Measurements from ENCODE around the gene FGGY. TPM values are rescaled to one million over a fixed set of nuclear protein-coding genes. Genes with fewer than 3 reads are reported as not detected.

The FGGY gene
- total RNA-seq, 4 donors from 2014 or later: 24.9 to 35.9 (median 30.5) TPM

GRCh38 chr1:59788825-59789224 is 491.9 kb downstream of the FGGY start:
- no peak overlapping the region for H3K27ac ChIP-seq
- ATAC-seq (no peak), DNase-seq (no peak)
- H3K4me1 ChIP-seq: no peaks in the 10 kb centered on the region
- H3K27me3 ChIP-seq: no peaks in the 10 kb centered on the region
- no peaks in the 10 kb centered on the region for H3K9me3 ChIP-seq
- H3K4me3 ChIP-seq: no peak overlapping the region
- in situ Hi-C loops (cut with MboI; ENCODE audit: low sequenced_read_pairs in 4 of 4): no loop called here
- no peak for TF ChIP-seq POLR2A (IDR thresholded peaks at IDR 0.05)
- no peak for TF ChIP-seq CTCF (IDR thresholded peaks at IDR 0.05 in 4 of 5, conservative IDR thresholded peaks at IDR 0.05 in 1 of 5)
- no peaks in the 10 kb centered on the region for H3K36me3 ChIP-seq
- intact Hi-C loops (cut with DNase I; ENCODE audit: low total_unique reads): no loop called here

GRCh38 chr1:59798600-59798999 is 501.7 kb downstream of the FGGY start:
- Histone ChIP-seq H3K27ac (no peak overlapping the region), H3K4me3 (no peak overlapping the region), H3K27me3 (no peaks in the 10 kb centered on the region), H3K4me1 (no peaks in the 10 kb centered on the region), H3K36me3 (no peaks in the 10 kb centered on the region), H3K9me3 (no peaks in the 10 kb centered on the region)
- no peak for ATAC-seq
- TF ChIP-seq POLR2A (IDR thresholded peaks at IDR 0.05) (no peak), CTCF (IDR thresholded peaks at IDR 0.05 in 4 of 5, conservative IDR thresholded peaks at IDR 0.05 in 1 of 5) (no peak)
- no peak for DNase-seq
- in situ Hi-C loops (cut with MboI; ENCODE audit: low sequenced_read_pairs in 4 of 4) (no loop called here), intact Hi-C loops (cut with DNase I; ENCODE audit: low total_unique reads) (no loop called here)

- no peak for DNase-seq
- ATAC-seq: no peak
- in situ Hi-C loops (cut with MboI; ENCODE audit: low sequenced_read_pairs in 4 of 4): no loop called here
- Histone ChIP-seq H3K4me3 (no peak overlapping the region), H3K27me3 (no peaks in the 10 kb centered on the region), H3K4me1 (no peaks in the 10 kb centered on the region), H3K27ac (no peak overlapping the region), H3K36me3 (no peaks in the 10 kb centered on the region), H3K9me3 (no peaks in the 10 kb centered on the region)
- TF ChIP-seq POLR2A (IDR thresholded peaks at IDR 0.05): no peak
- no peak for TF ChIP-seq CTCF (IDR thresholded peaks at IDR 0.05 in 4 of 5, conservative IDR thresholded peaks at IDR 0.05 in 1 of 5)
- intact Hi-C loops (cut with DNase I; ENCODE audit: low total_unique reads): no loop called here
Observed at GRCh38 chr1:59803458-59804038, 506.7 kb downstream of the FGGY start.

GRCh38 chr1:59804301-59804700 is 507.4 kb downstream of the FGGY start:
- intact Hi-C loops (cut with DNase I; ENCODE audit: low total_unique reads): no loop called here

More at GRCh38 chr1:59804301-59804700, 507.4 kb downstream of the FGGY start:
- DNase-seq (no peak), ATAC-seq (no peak)
- TF ChIP-seq POLR2A (IDR thresholded peaks at IDR 0.05): no peak
- no peak for TF ChIP-seq CTCF (IDR thresholded peaks at IDR 0.05 in 4 of 5, conservative IDR thresholded peaks at IDR 0.05 in 1 of 5)
- no peaks in the 10 kb centered on the region for H3K36me3 ChIP-seq
- no peak overlapping the region for H3K4me3 ChIP-seq
- no peaks in the 10 kb centered on the region for H3K27me3 ChIP-seq
- in situ Hi-C loops (cut with MboI; ENCODE audit: low sequenced_read_pairs in 4 of 4): no loop called here
- H3K27ac ChIP-seq: no peak overlapping the region
- H3K9me3 ChIP-seq: no peaks in the 10 kb centered on the region
- no peaks in the 10 kb centered on the region for H3K4me1 ChIP-seq
